ENCODE results near the gene SKOR1.

SKOR1 gene

GRCh38 chr15:67854358-67854757, 29.0 kb downstream of the SKOR1 start:
- no peak for DNase-seq

GRCh38 chr15:67855842-67856241, 30.5 kb downstream of the SKOR1 start:
- no peak for DNase-seq

DNA sequence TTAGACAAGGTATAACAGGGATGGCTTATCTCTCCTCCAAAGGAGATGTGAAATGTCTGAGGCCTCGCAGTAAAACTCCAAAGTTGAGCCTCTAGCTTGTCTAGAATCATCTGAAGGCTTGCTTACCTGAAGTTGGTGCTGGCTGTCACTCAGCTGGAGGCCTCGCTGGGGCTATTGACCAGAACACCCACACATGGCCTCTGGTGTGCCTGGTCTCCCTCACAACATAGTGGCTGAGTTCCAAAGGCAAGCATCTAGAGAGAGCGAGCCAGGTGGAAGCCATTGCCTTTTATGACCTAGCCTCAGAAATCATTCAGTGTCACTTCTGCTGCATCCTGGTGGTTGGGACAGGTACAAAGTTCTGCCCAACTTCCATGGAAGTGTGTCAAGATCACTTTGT, 31.9 kb downstream of the SKOR1 start:
- DNase-seq = no peak

DNA sequence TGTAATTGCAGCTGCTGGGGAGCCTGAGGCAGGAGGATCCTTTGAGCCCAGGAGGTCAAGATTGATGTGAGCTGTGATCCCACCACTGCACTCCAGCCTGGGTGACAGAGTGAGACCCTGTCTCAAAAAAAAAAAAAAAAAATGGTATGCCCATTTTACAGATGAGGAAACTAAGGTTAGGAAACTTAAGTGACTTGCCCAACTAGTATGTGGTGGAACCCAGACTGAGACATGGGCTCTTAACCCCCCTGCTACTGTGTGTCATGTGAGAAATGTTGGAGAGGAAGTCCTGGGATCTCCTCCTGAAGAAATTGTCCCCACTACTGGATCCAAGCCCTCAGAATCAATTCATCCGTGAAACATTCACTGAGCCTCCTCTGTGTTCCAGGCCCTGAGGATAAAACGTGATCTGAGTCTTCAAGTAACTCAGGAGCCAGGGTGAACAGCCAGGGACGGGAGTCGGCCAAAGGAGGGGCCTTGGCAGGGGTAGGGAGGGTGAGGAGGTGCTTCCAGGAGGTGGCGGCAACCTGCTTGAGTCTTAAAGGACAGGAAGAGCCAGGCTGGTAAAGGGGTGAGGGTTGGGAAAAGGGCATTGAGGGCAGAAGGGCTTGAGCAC, 34.1 kb downstream of the SKOR1 start:
- DNase-seq = no peak

- DNase-seq = no peak
These were observed 36.7 kb downstream of the SKOR1 start for GRCh38 chr15:67861983-67862382.

DNA sequence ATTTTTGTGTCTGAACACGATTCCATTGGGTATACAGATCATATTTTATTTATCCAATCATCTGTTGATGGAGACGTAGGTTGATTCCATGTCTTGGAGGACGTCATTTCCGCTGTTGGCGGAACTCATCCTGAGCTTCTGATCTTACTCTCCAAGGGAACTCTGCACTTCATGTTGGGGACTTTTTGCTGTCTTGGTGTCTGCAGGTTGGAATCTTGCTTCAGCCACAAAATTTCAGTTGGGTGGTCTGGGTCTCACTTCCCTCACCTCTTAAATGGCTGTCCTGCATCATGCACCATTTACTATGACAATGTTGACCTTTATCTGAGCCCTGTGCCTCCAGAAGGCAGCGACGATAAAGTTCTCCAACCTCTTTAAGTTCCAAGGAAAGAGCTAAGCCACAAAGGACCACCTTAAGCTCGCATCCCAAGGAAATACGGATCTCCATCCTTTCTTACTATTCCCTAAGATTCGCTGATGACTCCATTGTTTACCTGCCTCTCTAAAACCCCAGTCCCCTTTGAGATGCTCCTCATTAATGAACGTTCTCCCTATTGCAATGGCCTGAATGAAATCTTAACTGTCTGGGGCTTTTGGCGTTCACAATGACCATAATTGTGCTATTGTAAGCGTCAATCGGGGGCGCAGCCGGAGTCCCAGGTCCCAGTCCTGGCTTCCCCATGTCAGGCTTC, 37.6 kb downstream of the SKOR1 start:
- no peak for DNase-seq

DNA sequence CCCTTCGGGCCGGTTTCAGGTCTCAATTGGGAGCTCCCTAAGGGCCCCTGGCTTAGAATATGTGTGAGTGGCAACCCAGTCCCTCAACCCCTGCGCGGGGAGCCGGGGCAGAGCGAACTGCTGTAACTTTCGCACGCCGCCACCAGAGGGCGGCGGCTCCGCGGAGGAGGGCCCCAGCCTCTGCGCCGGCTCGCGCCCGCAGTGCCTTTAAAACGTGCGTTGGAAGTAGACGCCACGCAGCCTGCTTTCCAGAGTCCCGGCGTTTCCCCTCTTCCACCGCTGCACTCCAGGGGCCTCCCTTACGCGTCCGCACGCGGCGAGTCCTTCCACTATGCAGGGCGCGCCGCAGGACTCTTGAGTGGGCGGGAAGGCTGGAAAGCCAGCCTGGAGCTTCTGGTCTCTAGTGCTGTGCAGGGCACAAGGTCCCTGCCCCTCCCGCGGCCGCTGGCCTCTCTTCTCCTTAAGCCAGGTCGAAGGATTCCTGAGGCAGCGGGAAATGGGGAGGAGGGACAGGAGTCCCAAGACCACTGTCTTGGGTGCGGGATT, 38.2 kb downstream of the SKOR1 start:
- DNase-seq = peak; percentile 74

GRCh38 chr15:67865331-67865730, 40.0 kb downstream of the SKOR1 start:
- DNase-seq = no peak

DNA sequence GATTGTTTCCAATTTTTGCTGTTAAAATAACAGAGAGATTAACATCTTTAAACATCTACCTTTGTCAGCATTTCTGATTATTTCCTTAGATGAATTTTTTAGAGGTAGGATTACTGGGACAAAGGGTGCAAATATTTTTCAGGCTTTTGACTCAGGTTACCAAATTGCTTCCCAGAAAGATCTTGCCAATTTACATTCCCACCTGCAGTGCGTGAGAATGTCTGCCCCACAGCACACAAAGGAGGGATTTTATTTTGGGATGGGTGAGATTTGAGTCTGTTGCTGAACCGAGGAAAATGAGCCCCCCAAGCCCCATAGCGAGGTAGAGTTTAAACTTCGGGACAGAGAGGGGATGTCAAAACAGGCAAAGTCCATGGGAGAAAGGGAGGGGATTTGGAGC, 40.5 kb downstream of the SKOR1 start:
- no peak for DNase-seq

GRCh38 chr15:67869701-67870100, 44.4 kb downstream of the SKOR1 start:
- DNase-seq = no peak

DNA sequence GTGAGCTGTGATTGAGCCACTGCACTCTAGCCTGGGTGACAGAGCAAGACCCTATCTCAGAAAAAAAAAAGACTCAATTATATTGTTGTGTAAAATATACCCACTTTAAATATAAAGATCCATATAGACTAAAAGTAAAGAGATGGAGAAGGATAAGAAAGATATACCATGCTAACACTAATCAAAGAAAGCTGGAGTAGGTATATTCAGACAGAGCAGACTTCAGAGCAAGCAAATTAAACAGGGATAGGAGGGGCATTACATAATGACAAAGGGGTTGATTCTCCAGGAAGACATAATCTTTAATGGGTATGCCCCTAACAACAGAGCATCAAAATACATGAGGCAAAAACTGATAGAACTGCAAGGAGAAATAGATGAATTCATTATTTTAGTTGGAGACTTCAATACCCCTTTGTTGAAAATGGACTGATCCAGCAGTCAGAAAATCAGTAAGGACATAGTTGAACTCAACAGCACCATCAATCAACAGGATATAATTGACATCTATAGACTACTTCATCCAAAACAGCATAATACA, 45.6 kb downstream of the SKOR1 start:
- no peak for DNase-seq

DNA sequence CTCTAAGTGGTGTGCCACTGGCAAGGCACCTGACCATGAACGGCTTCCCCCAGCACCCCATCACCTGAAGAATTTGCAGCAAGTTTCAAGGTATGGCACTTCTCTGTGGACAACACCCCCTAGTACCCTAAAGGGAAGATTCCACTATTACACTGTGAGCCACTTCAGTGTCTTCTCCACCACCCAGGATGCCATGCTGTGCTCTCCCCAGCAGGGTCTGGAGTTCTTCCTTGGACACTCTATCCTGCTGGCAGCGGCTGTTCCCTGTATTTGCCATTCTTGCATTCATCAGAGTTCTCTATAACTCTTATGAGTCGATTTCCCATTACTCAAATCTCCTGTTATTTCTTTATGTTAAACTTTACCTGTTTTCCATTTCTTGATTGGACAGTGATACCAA, 48.5 kb downstream of the SKOR1 start:
- DNase-seq = no peak

DNA sequence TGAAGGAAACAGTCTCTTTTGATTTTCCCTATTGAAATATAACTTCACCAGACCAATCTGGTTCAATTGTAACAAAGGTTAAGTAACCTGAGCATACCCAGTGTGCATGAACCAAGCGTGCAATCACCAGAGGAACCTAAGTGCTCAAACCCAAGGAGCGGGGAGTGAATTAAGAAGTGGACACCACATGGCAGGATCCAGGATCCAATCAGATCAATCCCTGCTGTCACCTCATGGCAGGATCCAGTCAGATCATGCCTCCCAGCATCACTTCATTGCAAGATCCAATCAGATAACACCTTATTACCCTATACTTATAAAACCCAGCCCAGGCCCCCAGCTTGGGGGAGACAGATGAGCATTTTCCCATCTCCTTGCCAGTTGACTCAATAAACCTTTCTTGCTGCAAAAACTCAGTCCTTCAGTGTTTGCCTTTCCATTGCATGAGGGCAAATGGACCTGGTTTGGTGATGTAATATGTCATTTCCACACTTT, 53.5 kb downstream of the SKOR1 start:
- no peak for DNase-seq

GRCh38 chr15:67879440-67880129, 54.3 kb downstream of the SKOR1 start:
- no peak for DNase-seq

DNA sequence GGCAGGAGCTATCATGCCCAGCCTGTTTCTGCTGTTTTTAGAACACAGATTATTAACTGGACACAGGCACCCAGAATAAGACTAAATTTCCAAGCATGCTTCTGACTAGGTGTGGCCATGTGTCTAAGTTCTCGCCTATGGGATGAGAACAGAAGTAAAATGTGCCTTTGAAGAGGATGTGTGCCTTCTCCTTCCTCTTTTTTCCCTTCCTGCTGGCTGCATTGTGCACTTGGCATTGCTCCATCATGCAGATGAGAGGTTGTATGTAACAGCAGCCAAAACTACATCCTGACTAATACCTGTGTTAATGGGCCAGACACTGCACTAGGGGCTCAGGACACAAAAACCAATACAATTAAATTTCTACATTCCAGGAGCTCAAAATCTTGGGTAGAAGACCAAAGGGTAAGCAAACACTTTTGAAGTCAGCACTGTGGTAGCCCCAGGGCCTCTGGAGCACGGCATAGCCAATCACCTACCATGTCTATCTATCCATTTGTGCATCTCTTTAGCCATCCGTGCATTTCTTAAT, 55.4 kb downstream of the SKOR1 start:
- no peak for DNase-seq

- DNase-seq = no peak
These were observed 57.4 kb downstream of the SKOR1 start for GRCh38 chr15:67882487-67883233.

GRCh38 chr15:67883234-67883773, 58.0 kb downstream of the SKOR1 start:
- no peak for DNase-seq

DNA sequence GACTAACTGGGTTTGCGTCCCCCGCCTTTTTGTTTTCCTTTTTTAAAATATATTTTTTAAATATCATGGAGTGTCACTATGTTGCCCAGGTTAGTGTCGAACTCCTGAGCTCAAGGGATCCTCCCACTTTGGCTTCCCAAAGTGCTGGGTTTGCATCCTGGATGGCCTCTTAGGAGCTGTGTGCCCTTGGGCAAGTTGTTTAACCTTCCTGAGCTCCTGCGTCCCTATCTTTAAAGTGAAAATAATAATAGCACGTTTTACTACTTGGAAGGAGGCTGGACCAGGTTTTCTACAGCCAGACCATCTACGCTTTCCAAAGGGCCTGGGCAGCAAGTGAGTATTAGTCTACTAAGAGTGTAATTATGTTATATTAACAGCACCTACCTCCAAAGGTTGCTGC, 58.7 kb downstream of the SKOR1 start:
- DNase-seq = no peak
